ENCODE measurements around the gene SIGLEC11. TPM values are rescaled to one million over a fixed set of nuclear protein-coding genes. Genes with fewer than 3 reads are reported as not detected.
A peak's percentile ranks its signal among the peaks of the same experiment; 100 is the strongest.
"Not testable (repeated sequence)": the region's sequence is repeated elsewhere in the genome, so short reads cannot be mapped to it uniquely, and the experiment has no call there.

SIGLEC11 gene
- total RNA-seq, 1 experiment from 2014 or later: 2.7 TPM

- peaks cover 22% of the 10 kb centered on the region for H3K36me3 ChIP-seq
Observed at GRCh38 chr19:49930483-49931011, 30.4 kb downstream of the SIGLEC11 start.

GRCh38 chr19:49929611-49930482 is 31.1 kb downstream of the SIGLEC11 start:
- H3K9me3 ChIP-seq (replicated peaks): no peaks in the 10 kb centered on the region
- H3K36me3 ChIP-seq: peaks cover 28% of the 10 kb centered on the region
- H3K4me1 ChIP-seq: peaks cover 7% of the 10 kb centered on the region; the same call in 1 of the 2 replicates

More at GRCh38 chr19:49930483-49931011, 30.4 kb downstream of the SIGLEC11 start:
- Histone ChIP-seq H3K27me3 (no peaks in the 10 kb centered on the region), H3K4me1 (peaks cover 7% of the 10 kb centered on the region; the same call in 1 of the 2 replicates), H3K27ac (no peak overlapping the region), H3K4me3 (peak overlapping the region; percentile 99; the same call in 1 of the 2 replicates), H3K9me3 (replicated peaks) (no peaks in the 10 kb centered on the region)
- no peak for DNase-seq

DNA sequence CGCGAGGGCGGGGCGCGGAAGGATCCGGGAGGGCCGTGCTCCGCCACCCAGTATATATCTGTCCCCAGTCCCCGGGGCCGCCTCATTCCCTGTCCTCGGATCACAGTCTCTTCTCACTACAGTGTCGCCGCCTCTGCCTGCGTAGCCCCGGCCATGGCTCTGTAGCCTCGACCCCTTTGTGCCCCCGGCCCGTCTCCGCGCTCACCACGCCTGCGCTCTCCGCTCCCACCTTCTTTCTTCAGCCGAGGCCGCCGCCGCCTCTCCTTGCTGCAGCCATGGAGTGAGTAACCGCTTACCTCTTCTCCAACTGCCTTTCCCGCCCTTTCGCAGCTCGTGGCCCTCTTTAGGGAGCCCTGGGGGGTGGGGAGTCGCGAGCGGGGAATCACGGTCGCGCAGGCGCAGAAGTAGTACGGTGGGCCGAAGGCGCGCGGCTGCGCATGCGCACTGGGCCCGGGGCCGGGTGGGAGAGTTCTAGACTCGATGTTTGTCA is 31.8 kb downstream of the SIGLEC11 start, which contains the start of the genes ATF5 and NUP62:
Gene ATF5, plus strand, starts transcription at position 85 of the 490 bp plus-strand sequence. CDS start 1,646 bp downstream, outside the sequence.
Gene NUP62, minus strand, starts transcription at position 384 of the 490 bp plus-strand sequence. CDS start 19,697 bp downstream, outside the sequence.
- Histone ChIP-seq H3K4me1 (peaks cover 7% of the 10 kb centered on the region; the same call in 1 of the 2 replicates), H3K27me3 (no peaks in the 10 kb centered on the region), H3K4me3 (peak within 1 kb of the TSS; percentile 99), H3K36me3 (peaks cover 35% of the 10 kb centered on the region), H3K27ac (peak within 1 kb of the TSS; percentile 99), H3K9me3 (replicated peaks) (no peaks in the 10 kb centered on the region)
- peak; percentile 95 to 96 for DNase-seq

More at GRCh38 chr19:49929611-49930482, 31.1 kb downstream of the SIGLEC11 start:
- Histone ChIP-seq H3K4me3 (peak overlapping the region; percentile 99), H3K27ac (peak overlapping the region; percentile 99), H3K27me3 (no peaks in the 10 kb centered on the region)
- peak; percentile 98 for DNase-seq

GRCh38 chr19:49927526-49928264 is 33.3 kb downstream of the SIGLEC11 start:
- H3K4me3 ChIP-seq: peak overlapping the region; percentile 99
- peaks cover 50% of the 10 kb centered on the region for H3K36me3 ChIP-seq
- DNase-seq: no peak

DNA sequence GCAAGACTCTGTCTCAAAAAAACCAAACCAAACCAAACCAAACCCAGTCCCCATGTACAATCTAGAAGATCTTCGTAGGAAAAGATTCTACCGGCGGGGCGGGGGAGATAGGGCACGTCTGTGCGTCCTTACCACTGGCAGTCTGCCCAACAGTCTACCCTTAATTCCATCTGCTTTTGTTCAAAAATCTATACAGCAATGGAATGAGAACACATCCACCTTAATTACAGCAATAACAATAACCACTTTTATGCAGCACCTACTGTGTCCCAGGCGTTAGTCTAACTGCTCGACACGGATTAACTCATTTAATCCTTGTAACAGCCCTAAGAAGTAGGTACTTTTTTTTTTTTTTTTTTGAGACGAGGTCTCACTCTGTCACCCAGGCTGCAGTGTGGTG is 34.5 kb downstream of the SIGLEC11 start:
- H3K4me1 ChIP-seq: peaks cover 17% of the 10 kb centered on the region; the same call in 1 of the 2 replicates

More at GRCh38 chr19:49927526-49928264, 33.3 kb downstream of the SIGLEC11 start:
- no peaks in the 10 kb centered on the region for H3K9me3 ChIP-seq (replicated peaks)
- H3K27me3 ChIP-seq: no peaks in the 10 kb centered on the region
- peaks cover 13% of the 10 kb centered on the region; the same call in 1 of the 2 replicates for H3K4me1 ChIP-seq
- peak overlapping the region; percentile 99 for H3K27ac ChIP-seq

DNA sequence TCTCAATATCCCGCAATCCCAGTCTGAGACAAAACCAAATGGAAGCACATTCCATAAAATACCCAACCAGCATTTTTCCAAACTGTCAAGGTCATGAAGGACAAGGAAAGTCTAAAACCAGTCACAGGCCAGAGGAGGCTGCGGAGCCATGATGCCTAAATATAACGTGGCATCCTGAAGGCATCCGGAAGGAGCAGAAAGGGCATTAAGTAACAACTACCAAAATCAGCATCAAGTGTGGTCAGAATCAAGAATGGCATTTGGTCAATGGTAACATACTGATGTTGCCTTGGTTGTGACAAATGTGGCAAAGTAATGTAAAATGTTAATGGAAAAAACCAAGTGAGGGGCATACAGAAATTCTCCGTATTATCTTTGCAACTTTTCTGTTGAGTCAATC is 35.5 kb downstream of the SIGLEC11 start:
- DNase-seq: no peak
- no peak overlapping the region for H3K4me3 ChIP-seq
- no peak overlapping the region for H3K27ac ChIP-seq
- peaks cover 17% of the 10 kb centered on the region; the same call in 1 of the 2 replicates for H3K4me1 ChIP-seq
- H3K27me3 ChIP-seq: no peaks in the 10 kb centered on the region
- no peaks in the 10 kb centered on the region for H3K9me3 ChIP-seq (replicated peaks)
- peaks cover 65% of the 10 kb centered on the region for H3K36me3 ChIP-seq

More for the DNA sequence above, 34.5 kb downstream of the SIGLEC11 start:
- Histone ChIP-seq H3K27me3 (no peaks in the 10 kb centered on the region), H3K36me3 (peaks cover 56% of the 10 kb centered on the region), H3K9me3 (replicated peaks) (no peaks in the 10 kb centered on the region), H3K4me3 (no peak overlapping the region), H3K27ac (no peak overlapping the region)
- no peak for DNase-seq

- H3K4me1 ChIP-seq: peaks cover 17% of the 10 kb centered on the region; the same call in 1 of the 2 replicates
- H3K27ac ChIP-seq; H3K27me3 ChIP-seq; DNase-seq; H3K9me3 ChIP-seq (replicated peaks); H3K4me3 ChIP-seq: not testable (repeated sequence)
- H3K36me3 ChIP-seq: peaks cover 67% of the 10 kb centered on the region
Observed at GRCh38 chr19:49924881-49925210, 36.1 kb downstream of the SIGLEC11 start.

- no peak for DNase-seq
- no peak overlapping the region for H3K27ac ChIP-seq
- H3K36me3 ChIP-seq: peaks cover 71% of the 10 kb centered on the region
- H3K9me3 ChIP-seq (replicated peaks): no peaks in the 10 kb centered on the region
- H3K4me3 ChIP-seq: no peak overlapping the region
- peaks cover 17% of the 10 kb centered on the region; the same call in 1 of the 2 replicates for H3K4me1 ChIP-seq
- H3K27me3 ChIP-seq: no peaks in the 10 kb centered on the region
Observed at GRCh38 chr19:49924004-49924880, 36.7 kb downstream of the SIGLEC11 start.

GRCh38 chr19:49923055-49924003 is 37.6 kb downstream of the SIGLEC11 start:
- H3K4me1 ChIP-seq: peaks cover 17% of the 10 kb centered on the region; the same call in 1 of the 2 replicates
- no peak overlapping the region for H3K4me3 ChIP-seq
- peaks cover 77% of the 10 kb centered on the region for H3K36me3 ChIP-seq
- no peaks in the 10 kb centered on the region for H3K9me3 ChIP-seq (replicated peaks)
- no peaks in the 10 kb centered on the region for H3K27me3 ChIP-seq
- DNase-seq: no peak
- H3K27ac ChIP-seq: no peak overlapping the region

GRCh38 chr19:49921871-49922795 is 38.8 kb downstream of the SIGLEC11 start:
- no peaks in the 10 kb centered on the region for H3K9me3 ChIP-seq (replicated peaks)
- no peak overlapping the region for H3K27ac ChIP-seq
- no peak overlapping the region for H3K4me3 ChIP-seq
- peak in 1 of 2 experiments; percentile 37 for DNase-seq
- peaks cover 82% of the 10 kb centered on the region for H3K36me3 ChIP-seq
- H3K4me1 ChIP-seq: peaks cover 10% of the 10 kb centered on the region; the same call in 1 of the 2 replicates
- H3K27me3 ChIP-seq: no peaks in the 10 kb centered on the region

- Histone ChIP-seq H3K27me3 (no peaks in the 10 kb centered on the region), H3K27ac (no peak overlapping the region), H3K36me3 (peaks cover 83% of the 10 kb centered on the region), H3K4me3 (no peak overlapping the region), H3K4me1 (peaks cover 10% of the 10 kb centered on the region; the same call in 1 of the 2 replicates), H3K9me3 (replicated peaks) (no peaks in the 10 kb centered on the region)
- no peak for DNase-seq
Observed at GRCh38 chr19:49920624-49921363, 40.2 kb downstream of the SIGLEC11 start.

Measured in SJCRH30 (cell line).